GM19035 (cell line): ENCODE measurements around the gene ANTKMT.

Experiments
- ATAC-seq: cut with Tn5 transposase; IDR thresholded peaks from one replicate; pipeline ENCODE4 v1.9.1; 2021; ENCODE audit not compliant: unreplicated experiment

ANTKMT gene

DNA sequence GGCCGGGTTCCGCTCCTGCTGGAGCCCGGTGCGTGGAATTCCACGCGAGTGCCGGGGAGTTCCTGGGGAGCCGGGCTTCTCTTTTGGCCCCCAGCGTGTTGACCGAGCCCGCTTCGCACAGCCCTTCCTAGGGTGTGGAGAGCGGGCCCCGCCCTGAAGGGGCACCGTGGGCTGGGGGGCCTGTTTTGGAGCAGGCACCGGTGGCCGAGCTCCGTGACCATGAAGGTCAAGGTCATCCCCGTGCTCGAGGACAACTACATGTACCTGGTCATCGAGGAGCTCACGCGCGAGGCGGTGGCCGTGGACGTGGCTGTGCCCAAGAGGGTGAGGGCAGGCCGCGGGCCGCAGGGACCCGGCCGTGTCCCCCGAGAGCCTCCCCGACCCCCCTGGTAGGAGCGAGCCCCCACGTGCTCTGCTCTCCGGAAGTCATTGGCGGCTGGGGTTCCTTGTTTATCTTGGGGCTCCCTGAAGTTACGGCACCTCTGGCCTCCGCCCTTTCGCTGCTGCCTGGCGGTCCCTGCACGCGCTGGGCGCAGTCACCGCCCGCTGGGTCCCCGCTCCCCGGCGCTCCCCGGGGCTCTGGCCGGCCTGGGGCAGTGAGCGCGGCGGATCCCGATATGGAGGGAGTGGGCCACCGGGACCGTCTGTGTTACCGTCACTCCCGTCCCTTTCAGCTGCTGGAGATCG is 6.5 kb downstream of the ANTKMT start:
- ATAC-seq: peak; percentile 13

DNA sequence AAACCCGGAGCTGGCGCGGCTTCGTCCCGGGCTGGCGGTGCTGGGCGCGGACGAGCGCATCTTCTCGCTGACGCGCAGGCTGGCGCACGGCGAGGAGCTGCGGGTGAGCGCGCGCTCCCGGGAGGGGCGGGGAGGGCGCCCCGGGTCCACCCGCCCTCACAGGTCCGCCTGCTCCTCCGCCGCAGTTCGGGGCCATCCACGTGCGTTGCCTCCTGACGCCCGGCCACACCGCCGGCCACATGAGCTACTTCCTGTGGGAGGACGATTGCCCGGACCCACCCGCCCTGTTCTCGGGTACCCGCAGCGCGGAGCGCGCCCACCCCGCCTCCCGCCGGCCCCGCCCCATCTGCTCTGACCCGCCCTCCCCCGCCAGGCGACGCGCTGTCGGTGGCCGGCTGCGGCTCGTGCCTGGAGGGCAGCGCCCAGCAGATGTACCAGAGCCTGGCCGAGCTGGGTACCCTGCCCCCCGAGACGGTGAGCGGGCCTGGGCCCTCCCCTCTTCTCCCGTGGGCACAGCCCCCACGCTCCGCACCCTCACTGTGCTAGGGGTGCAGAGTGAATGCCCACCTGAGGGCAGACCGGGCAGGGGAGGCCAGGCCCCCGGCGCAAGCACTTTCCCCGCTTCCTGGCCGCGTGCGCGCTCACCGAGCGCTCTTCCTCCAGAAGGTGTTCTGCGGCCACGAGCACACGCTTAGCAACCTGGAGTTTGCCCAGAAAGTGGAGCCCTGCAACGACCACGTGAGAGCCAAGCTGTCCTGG is 7.4 kb downstream of the ANTKMT start:
- peak; percentile 36 for ATAC-seq

DNA sequence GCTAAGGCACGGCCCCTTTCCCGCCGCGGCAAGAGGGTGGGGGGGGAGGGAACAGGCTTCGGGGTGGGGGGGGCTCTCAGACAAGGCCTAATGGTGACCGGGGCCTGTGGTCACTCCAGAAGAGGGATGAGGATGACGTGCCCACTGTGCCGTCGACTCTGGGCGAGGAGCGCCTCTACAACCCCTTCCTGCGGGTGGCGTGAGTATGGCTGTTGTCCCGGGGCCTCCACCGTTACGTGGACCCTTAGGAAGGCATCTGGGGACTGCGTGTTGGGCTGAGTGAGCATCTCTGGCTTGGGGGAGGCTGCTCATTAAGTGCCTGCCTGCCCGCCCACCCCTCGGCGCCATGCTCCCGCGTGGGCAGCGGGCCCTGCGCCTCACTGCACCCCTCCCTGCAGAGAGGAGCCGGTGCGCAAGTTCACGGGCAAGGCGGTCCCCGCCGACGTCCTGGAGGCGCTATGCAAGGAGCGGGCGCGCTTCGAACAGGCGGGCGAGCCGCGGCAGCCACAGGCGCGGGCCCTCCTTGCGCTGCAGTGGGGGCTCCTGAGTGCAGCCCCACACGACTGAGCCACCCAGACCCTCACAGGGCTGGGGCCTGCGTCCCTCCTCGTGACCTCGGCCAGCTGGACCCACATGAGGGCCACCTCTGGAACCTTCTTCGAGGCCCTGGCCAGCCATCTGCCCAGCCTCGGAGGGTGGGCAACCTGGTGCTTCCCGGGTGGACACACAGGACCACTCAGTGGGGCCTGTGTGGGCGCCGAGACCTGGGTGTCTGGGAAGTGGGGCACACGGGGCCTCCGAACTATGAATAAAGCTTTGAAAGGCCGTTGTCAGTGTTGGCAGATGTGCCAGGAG is 8.2 kb downstream of the ANTKMT start:
- no peak for ATAC-seq

DNA sequence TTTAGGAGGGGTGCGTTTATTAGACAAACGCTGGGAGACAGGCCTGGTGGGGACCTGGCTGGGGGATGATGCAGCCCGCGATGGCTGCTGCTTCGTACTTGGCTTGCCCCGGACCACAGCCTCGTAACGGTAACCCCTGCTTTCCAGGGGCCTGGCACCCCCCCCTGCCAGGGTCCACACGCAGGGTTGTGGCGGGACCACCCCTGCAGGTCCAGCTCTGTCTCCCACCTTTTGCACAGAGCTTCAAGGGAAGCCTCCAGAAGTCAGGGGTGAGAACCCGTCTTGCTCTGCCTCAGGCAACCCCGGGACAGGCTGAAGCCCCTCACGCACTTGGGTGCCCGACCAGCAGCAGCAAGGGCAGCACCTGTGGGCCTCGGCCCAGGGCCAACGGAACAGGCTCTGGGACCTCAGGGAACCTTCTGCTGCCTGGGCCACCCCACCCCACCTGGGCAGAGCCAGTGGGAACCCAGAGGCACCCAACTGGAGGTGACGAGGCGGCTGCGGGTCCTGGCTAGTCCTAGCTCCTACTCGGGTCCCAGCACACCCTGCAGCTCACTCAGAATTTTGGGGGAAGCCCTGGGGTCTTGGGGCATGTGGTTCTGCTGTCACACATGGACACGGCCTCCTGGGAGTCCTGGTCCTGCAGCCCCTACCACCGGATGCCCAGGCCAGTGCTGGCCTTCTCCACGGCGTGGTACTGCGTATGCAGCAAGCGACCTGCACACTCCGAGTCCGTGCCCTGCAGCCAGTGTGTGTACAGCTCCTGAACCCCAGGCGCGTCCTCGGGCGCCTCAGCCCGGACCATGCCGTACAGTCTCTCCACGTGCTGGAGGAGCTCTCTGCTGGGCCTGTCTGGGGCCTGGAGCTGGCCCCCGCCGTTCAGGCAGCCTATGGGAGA is 9.1 kb downstream of the ANTKMT start:
- no peak for ATAC-seq

DNA sequence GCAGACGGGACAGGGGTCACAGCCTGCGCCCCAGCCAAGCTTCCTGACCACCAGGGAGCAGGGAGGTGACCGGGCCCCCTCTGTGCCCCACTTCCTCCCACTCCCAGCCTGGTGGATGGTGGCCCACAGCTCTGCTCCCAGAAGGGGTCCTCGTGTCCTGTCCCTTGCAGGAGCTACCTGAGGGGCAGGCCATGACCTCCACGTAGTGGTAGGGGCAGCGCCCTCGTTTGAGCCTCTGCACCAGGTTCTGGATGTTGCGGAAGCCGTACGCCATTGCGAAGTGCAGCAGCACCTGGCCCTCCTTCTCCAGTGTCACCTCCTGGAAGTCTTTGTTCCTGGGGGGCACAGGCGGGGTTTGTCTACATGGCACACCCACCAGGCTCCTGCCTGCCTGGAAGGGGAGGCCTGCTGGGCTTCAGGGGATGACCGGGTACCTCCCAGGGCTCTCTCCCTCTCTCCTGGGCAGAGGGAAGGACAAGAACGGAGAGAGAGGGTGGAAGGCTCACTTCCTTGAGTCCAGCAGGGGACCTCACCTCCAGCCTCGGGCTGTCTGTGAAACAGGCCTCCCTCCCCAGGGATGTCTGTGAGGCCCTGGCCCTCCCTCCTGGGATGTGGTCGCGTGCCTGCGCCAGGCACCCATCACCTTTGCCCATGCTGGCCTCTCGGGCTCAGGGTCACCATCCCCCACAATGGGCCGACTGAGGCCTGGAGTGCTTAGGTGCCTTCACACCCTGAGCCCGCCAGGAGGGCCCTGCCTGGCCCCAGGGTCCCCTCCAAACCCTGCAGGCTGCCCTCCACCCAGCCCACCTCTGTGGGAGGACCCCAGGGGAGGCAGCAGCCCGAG is 9.9 kb downstream of the ANTKMT start:
- ATAC-seq: no peak

DNA sequence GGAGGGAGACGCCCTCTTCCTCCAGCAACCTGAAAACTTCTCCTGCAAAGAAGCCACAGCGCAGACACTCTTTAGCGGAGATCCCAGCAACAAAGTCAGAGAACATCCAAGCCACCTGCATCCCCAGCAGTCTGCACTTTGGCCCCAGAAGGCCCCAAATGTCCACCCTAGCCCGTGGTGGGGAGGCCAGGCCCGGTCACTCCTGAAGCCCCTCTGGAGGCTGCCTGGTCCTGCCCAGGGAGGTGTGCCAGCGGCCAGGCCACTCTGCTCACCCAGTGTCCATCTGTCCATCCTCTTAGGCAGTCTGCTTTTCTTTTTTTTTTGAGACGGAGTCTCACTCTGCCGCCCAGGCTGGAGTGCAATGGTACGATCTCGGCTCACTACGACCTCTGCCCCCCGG is 11.4 kb downstream of the ANTKMT start:
- no peak for ATAC-seq

DNA sequence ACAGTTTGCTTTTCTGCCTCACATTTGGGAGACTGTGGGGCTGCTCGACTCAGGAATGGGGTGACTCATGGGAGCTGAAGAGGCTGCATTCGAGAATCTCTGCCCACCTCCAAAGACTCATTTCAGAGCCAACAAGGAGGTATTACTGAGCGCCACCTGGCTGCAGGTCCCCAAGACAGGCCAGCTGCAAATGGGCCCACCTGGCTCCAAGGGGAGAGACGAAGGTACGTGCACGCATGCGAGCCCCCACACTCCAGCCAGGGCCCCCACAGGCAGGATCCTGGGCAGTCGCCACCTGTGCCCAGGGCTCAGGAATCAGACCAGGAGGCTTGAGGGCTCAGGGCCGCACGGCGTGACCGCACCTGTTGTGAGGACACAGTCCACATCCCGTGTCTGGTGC is 12.0 kb downstream of the ANTKMT start:
- ATAC-seq: no peak

DNA sequence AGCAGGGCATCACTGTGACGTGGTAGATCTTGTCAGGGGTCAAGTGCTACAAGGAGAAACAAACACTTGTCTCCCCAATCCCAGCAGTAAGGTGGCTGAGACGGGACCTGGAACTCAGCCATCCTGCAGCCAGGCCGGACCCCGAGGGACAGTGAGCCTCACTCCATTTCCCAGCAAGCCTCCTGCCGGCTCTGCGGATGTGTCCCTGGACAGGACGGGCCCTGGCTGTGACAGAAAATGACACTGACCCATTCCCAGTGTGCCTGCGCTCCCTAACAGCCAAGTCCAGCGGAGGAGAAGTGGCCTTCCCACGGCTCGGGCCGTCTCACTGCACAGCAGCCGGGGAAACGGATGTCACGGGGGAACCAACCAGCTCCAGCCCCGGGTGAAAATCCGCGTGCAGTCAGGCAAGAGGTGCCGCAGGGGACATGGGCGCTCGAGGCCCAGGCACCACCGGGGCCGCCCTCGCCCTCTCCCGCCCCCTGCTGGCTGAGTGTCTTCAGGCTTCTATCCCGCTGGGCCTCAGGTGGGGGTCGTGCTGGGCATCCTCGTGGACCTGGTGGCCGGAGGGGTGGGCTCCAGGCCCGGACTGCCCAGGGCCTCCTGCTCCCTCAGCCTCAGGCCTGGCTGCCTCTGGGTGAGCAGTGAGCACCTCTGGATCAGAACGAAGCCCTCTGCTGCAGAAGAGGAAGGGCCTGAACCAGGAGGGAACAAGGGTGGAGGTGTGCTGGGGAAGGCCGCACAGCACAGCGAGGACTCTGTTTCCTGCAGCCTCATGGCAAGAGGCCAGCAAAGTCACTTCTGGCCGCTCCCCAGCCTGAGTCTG is 12.6 kb downstream of the ANTKMT start:
- no peak for ATAC-seq

DNA sequence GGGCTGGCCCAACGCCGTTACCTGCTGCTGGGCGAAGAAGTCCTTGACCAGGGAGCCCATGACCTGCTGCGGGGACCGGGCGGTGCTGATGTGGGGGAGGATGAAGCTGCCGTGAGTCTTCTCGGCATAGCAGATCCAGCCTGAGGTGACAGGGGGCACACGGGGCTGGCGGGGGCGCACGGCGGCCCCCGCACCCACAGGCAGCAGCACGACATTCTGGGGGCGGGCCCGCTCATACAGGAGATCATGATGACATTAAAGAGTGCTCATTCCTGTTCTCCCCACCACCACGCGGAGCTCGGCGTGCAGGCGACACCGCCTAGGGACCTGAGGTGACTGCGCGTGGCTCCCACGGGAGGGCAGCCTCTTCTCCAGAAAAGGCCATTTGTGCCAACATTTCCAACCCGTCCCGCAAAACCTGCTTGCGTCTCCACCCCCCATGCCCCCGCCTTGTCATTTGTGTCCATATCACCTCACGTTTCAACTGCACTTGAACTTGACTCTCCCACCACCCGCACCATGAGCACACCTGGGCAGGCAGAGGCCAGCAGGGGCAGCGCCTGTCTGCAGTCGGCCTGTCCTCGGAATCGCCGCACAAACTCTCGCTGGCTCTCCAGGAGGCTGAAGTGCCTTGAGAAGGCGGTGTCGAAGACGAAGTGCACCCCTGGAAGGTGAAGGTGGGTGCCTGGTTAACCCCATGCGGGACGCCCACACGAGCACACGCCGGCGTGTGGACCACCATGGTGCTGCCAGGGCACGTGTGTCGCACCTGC is 13.4 kb downstream of the ANTKMT start:
- no peak for ATAC-seq

DNA sequence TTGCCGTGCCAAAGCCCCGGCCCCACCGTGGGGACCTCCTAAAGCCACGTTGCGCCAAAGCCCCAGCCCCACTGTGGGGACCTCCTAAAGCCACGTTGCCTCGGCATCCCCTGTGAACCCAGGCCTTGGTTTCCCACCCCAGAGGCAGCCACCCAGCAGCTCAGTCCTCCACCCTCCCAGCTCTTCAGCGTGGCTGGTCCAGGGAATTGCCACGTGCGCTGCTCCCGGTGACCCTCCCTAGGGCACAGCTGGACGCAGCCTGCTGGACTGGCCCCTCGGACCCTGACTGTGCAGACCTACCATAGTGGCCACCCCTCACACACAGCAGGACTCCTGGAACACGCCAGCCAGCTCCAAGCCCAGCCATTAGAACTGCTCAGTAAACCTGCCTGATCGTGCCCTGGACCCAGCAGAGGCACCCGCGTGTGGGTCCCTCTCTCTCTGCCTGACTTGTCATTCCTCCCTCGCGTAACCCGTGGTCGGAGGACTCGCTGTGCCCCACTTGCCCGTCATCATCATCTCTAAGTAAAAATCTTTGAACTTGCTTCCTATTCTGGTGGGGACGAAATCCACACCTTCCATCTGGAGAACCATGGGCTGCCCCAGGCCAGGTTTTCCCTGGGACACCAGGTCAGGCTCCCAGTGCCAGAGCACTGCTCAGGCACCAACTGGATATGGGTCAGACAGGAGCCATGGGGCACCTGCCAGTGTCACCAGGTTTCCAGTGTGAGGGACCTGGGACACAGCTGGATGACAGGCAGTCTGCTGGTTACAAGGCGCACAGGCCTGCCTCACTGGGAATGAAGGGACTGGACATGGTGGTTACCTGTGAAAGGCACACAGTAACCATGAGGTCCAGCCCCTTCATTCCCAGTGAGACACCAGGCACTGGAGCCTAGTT is 14.3 kb downstream of the ANTKMT start:
- ATAC-seq: no peak

DNA sequence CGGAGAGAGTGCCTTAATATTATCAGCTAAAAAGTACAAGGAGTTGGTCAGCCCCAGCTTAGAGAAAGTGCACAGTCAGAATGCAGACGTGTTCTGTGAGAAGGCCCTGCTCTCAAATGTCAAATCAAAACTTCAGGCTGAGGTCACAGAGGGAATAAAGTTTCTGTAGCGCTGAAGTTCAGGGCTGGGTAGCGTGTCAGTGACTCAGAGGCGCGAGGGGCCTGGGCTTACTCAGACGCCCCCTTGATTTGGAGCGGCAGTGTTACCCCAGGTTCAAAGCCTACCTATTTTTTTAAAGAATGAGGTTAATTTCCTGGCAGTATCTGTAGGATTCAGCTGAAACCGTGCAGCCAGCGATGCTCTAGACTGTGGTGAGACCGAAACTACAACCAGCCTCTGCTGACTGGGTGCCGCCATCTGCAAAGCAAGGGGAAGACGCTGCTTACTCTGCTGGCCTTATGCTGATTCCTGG is 15.1 kb downstream of the ANTKMT start:
- peak; percentile 34 for ATAC-seq

DNA sequence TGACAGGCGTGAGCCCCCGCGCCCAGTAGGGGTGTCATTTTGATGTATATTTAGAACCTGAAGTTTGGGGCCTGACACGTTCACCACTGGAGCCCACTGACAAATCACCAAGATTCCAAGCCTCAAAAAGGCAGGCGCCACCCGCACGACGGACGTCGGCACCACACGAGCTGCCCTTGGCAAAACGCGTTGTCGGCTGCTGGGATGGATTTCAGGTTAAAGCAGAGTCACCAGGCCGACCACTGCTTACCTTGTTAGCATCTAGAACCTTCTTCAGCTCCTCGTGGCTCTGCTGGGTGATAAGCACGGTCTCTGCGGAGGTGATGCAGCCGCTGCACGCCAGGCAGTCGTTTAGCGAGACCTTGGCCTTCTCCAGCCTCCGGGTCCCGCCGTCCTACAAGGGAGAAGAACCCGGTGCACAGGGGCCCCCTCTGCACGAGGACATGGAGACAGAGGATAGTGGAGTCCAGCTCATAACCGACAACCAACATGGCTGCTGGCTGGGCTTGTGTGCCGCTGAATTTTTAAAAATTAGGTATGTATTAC is 16.1 kb downstream of the ANTKMT start:
- ATAC-seq: no peak

DNA sequence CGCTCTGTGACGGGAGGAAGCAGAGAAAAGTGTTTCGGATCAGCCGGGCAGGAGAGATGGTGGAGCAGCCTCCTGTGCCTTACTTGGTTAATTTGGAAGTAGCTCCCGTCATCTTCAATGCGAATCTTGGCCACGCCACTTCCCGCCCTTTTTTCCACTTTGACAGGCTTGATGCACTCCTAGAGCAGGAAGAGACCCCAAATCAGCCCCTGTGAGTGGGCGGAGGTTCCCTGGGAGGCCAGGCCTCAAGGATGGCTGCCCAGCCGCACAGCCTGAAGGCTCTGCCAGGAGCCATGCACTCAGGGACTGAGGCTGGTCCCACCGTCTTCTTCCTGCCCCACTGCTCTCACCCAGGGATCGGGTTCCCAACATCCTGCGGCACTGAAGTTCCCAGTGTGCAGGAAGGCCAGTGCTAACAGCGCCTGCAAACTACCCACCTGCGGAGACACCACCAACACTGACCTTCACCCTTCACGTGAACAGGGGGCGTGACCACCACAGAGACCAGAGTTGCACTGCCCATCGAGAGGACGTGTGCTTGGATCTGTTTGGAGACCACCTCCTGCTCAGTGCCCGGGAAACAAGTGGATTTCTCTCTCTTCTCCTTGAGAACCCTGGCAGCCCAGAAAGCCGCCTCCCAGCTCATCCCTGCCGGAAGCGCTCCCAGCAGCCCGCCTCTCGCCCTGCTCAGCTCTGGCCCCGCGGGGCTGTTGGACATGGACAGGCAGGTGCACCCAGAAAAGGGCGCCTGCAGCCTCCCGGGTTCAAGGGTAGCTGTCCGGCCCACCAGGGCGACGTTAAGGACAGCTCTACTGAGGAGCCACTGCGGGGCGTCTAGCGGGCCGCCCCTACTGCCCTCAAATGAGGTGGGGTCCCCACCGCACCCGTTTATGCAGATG is 18.9 kb downstream of the ANTKMT start:
- ATAC-seq: no peak

DNA sequence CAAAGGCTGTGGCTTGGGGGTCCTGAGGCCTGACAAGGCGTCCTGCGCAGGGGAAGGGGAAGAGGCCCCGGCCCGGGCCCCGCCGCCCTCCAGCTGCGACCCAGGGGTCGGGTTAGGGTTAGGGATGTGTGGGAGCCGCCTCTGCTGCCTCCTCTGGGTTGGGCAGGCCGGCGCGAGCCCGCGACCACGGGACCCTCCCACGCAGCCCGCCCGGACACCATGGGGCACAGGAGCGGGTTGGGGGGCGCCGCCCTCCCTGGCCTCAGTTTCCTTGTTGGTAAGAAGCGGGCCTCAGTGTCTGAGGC is 19.5 kb downstream of the ANTKMT start:
- ATAC-seq: no peak

DNA sequence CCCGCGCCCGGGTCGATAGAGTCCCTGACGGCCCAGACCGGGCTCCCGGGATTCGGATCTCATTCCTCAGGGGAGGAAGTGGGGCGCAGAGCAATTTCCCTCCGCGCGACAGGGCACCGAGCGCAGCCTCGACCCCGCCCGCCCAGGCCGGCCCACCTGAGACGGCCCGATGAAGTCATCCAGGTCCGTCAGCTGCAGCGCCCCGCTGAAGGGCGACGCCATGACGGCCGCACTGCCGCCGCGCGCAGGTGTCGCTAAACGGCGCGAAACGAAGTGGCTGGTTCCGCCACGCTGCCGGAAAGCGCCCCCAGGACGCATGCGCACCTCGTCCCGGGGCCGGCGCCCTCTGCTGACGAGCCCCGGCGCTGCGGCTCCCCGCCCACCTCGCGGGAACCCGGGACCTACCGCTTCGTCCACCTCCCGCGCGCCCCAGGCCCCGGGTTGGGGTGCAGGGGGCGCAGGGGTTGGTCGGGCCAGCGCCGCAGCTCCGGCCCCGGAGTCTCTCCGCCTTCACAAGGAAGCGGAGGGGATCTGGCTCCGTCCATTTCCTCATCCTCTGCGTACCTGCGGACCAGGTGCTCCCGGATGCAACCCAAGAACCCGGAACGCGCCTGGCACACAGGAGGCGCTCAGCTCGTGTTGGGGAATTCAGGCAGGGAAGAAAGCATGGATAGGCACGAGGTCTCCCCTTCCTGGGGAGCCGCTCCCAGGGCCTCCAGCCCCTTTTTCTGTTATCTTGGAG is 20.0 kb downstream of the ANTKMT start, which contains the start of gene CIAO3:
Gene CIAO3 (minus strand): TSS at position 234 of the 742 bp plus-strand sequence. CDS start 12 bp downstream, at position 222.
- peak; percentile 72 for ATAC-seq
